NCI-H187 treated with DMSO at 0.1 percent for 48 hours (cell line): ENCODE measurements around the gene FKBP1C.
"Not testable (repeated sequence)": the region's sequence is repeated elsewhere in the genome, so short reads cannot be mapped to it uniquely, and the experiment has no call there.

Experiments used
- DNase-seq: peaks from one replicate; lab custom pipeline; 2025; lab: John Stamatoyannopoulos, UW

The FKBP1C gene

DNA sequence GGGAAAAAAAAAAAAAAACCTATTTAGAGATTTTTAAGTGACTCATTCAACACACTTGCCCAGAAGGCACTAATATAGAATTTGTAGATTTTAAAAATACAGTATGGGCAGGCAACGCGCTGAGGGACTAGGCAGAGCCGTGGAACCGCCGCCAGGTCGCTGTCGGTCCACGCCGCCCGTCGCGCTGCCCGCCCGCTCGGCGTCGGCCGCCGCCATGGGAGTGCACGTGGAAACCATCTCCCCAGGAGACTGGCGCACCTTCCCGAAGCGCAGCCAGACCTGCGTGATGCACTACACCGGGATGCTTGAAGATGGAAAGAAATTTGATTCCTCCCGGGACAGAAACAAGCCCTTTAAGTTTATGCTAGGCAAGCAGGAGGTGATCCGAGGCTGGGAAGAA, at the start of gene FKBP1C:
Gene FKBP1C, plus strand, starts transcription at position 127 of the 400 bp plus-strand sequence.
- DNase-seq: not testable (repeated sequence)

- not testable (repeated sequence) for DNase-seq
These were observed 47.0 kb upstream of the FKBP1C start for GRCh38 chr6:63164047-63164803.

DNA sequence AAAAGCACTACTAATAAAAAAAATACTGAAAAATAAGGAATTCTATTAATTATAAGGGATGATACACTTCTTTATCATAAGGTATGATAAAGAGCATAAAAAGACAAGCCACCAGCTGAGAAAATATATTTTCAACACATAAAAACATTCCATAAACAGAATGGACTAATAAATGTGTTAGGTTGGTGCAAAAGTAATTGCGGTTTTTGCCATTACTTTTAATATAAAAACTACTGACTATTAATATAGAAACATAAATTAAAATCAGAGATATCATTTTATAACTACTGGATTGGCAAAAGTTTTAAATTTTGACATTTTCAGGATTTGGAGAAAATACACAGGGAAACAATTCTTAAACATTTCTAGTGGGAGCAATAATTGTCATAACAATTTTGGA, 37.1 kb upstream of the FKBP1C start:
- no peak for DNase-seq

- DNase-seq: no peak
These were observed 35.1 kb upstream of the FKBP1C start for GRCh38 chr6:63176181-63176580.

- DNase-seq: no peak
These were observed 30.9 kb upstream of the FKBP1C start for GRCh38 chr6:63180367-63180766.

DNA sequence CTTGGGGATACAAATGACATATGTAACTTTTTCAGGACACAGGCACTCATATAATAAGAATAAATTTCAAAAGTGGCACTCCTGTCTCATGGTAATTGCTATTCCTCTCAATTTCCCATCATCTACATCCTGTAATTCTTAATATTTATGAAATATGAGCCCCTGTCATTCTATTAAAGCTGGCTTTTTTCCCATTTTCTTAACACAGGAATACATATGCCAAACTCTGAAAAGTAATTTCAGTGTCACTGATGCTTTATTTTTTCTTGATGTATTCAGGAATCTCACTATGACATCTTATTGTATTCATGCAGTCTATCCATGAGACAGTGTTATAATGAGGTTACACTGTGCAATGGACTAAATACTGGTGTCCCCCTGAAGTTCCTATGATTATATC, 24.3 kb upstream of the FKBP1C start:
- no peak for DNase-seq

DNA sequence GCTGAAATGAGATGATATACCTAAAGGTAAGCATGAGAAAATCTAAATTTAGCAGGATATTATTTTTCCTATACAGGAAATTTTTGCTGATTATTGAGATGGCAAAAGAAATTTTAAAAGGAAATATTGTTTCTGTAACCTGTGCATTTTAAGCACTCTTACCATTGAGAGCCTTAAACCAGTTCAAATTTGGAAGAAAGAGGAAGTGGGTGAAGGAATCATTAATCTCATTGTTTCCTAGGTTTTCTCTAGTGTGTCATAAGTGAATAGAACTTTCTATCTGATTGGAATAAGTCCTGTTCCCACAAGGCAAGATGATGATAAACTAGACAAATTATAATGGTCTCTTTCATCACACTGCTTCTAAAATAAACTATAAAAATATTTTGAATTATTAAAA, 22.4 kb upstream of the FKBP1C start:
- DNase-seq: no peak

DNA sequence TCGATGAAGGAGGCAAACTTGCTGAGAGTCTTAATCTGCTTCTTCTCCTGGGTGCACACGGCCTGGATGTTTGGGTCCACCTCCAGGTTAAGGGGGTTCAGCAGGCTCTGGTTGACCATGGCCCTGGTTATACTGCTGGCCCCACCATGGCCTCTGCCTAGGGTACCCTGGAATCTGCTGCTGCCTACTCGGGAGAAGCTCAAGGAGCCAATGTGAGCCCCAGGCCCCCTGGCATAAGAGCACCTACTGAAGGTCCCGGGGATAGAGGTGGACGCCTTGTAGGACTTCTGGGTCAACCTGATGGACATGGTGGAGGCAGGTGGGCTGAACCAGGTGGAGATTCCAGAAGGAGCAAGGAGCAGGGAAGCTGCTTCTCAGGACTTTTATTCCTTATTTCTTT, 17.9 kb upstream of the FKBP1C start:
- DNase-seq: no peak

DNA sequence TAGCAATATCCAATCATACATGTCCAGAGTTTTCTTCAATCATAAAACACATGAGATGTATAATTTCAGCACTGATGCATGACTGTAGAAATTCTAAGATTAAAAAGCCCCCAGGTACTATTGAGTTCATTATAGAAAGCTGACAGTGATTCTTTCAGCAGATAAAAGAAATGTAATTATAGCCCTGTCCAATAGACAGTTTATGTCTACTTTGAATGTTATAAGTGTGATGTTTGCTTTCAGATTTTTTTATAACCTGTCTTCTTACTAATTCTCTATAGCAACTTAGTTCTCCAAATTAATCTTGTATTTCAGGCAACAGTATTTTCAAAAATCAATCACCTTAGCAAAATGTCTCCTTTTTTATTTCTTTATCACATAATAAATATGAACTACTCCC, 13.5 kb upstream of the FKBP1C start:
- DNase-seq: no peak

DNA sequence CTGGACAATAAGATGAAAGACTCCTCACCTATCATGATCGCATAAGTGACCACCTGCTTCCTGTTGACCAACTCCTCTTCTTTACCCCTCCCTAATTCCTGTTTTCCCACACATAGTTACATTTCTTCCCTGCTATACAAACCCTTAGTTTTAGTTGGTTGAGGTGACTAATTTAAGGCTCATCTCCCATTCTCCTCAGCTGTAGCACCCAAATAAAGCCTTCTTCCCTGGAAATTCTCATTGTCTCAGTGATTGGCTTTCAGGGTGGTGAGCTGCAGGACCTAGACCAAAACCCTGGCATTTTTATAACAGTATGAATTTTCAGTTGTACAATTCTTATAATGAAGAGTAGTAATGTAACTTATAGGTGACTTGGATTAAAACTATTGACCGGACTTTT, 2.1 kb downstream of the FKBP1C start:
- no peak for DNase-seq

DNA sequence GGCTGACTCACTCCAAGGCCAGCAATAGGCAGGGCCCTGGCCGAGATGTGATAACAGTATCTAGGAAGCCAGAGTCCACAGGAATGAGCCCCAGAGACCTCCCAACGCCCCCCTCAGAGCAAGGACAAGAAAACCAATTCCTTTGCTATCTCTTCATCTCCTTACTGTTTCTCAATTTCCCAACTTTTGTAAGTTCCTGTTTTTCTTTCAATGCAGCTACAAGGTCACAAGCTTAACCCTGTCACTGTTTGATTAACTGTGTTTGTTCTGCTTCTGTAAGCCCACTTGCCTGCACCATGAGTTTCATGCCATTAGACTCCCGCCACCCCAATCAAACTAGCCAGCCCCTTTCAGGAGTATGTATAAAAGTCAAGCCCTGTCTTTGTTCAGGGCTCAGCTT, 3.5 kb downstream of the FKBP1C start:
- no peak for DNase-seq

DNA sequence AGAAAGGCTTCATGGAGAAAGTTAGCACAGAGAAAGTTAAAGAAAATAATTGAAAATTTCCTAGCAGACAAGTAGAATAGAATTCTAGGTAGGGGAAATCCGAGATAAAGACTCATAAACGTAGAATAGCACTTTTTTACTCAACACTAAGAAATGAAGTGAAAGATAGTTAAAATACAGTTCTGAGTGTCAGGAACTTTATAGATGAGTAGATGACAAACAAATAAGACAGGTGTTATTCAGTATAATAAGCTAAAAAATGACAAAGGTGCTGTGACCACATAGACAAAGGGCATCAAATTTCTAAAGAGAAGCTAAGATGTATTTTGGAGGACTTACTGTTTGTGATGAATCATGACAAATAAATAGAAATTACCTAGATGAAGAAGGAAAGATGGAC, 12.9 kb downstream of the FKBP1C start:
- no peak for DNase-seq

DNA sequence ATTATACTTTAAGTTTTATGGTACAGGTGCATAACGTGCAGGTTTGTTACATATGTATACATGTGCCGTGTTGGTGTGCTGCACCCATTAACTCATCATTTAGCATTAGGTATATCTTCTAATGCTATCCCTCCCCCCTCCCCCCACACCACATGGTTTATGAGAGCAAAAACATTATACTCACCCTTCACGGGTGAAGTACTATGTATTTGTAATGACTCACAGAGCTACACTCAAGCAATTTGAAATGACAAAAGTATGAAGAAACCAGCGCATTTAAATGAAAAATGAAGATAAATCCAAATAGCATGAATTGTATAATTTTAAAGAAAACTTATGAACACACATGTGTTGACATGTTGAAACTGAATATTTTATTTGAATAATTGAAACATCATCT, 14.7 kb downstream of the FKBP1C start:
- DNase-seq: not testable (repeated sequence)

DNA sequence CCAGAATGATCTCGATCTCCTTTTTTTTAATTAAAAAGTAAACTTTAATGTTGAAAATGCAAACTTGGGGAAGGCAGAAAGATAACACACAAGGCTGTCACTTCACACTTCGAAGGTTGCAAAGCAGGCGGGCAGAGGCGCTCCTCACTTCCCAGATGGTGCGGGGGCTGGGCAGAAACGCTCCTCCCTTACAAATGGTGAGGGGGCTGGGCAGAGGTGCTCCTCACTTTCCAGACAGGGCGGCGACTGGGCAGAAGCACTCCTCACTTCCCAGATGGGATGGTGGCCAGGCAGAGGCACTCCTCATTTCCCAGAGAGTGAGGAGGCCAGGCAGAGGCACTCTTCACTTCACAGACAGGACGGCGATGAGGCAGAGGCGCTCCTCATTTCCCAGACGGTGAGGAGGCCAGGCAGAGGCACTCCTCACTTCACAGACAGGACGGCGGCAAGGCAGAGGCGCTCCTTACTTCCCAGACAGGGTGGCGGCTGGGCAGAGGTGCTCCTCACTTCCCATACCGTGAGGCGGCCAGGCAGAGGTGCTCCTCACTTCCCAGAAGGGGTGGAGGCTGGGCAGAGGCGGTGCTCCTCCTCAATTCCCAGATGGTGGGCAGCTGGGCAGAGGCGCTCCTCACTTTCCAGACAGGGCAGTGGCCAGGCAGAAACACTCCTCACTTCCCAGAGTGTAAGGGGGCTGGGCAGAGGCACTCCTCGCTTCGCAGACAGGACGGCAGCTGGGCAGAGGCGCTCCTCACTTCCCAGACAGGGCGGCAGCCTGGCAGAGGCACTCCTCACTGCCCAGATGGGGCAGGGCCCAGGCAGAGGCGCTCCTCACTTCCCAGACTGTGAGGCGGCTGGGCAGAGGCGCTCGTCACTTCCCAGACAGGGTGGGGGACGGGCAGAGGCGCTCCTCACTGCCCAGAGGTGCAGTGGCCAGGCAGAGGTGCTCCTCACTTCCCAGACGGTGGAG, 16.9 kb downstream of the FKBP1C start:
- DNase-seq: not testable (repeated sequence)

DNA sequence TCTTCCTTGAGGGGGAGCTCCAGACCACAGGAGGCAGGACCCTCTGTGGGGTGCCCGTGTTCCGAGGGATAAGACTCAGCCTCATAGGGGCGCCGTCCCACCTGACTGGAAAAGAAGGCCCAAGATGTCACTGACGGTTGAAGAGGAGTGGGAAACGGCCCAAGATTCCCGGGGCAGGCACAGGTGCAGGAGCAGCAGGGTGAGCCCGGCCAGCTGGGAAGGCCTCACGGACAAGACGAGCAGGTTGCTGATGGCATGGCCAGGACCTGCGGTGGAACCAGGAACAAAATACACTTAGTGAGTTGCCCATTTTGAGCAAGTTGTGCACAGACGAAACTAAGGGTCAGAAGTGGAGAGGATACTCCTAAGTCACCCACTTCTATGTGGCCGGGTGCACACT, 18.8 kb downstream of the FKBP1C start:
- not testable (repeated sequence) for DNase-seq

GRCh38 chr6:63230511-63230910, 19.2 kb downstream of the FKBP1C start:
- DNase-seq: not testable (repeated sequence)

DNA sequence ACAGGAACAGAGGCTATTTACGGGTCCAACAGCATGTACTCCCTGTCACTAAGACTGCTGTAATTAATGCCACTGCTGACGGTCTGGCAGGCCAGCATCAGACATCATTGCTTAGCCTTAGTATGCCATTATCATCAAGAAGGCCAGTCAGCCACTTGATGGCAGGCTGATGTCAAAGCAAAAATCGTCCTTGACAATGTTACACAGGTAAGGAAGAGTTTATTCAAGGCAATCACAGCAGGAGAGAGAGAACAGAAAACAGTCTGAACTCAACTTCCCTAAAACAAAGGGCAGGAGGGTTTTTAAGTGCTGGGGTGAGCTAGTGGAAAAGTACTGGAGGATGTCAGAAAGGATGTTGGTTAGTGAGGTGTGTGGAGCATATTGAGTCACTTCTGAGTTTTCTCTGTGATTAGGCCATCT, 25.1 kb downstream of the FKBP1C start:
- DNase-seq: no peak

DNA sequence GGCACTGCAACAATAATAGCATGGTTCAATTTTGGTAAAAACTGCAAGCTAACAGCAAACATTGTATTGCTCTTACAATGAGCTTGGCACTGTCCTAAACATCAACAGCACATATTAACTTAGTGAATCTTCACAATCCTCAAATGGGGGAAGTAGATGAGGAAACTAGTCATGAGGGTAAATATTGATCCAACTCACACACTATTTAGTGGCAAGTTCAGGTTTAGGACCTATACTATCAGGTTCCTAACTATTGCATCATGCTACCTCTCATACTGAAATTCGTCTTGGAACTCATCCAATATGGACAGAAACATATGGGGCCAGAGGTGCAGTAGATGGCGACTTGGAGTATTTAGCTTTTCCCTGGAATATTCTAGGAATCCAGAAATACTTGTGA, 34.2 kb downstream of the FKBP1C start:
- no peak for DNase-seq

DNA sequence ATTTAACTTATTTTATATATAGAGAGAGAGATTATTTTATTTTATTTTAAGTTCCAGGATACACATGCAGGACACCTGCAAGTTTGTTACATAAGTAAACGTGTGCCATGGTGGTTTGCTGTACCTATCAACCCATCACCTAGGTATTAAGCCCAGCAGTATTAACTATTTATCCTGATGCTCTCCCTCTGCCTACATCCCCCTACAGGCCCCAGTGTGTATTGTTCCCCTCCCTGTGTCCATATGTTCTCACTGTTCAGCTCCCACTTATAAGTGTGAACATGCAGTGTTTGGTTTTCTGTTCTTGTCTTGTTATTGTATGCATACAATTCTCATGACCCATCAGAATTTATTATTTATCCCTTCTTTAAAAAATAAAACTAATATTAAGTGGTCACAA, 34.6 kb downstream of the FKBP1C start:
- no peak for DNase-seq

- no peak for DNase-seq
These were observed 35.3 kb downstream of the FKBP1C start for GRCh38 chr6:63246581-63246980.

DNA sequence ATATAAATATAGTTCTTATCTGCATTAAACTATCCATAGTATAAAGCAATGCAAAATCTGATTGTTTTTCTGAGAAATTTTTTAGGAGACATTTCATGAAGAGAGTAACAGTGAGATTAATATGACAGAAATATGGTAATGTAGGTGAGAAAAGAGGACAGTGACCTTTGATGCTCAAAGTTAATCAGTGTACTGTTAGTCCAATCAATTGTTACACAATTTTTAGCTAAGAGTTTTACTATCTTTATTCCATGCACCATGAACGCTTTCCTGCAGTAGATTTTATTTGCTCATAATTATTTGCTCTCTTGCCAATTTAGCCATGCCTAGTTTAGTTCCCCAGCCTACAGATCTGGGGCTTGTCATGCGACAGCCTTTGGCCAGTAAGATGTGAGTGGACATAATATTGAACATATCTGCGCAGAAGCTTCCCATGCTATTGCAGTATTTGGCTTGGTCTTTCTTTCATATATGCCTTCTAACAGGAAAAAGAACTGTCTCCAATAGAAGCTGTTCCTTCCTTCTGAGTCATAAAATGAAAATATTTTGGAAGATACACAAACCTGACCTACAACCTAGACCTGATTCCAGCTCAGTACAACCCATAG, 38.7 kb downstream of the FKBP1C start:
- no peak for DNase-seq

DNA sequence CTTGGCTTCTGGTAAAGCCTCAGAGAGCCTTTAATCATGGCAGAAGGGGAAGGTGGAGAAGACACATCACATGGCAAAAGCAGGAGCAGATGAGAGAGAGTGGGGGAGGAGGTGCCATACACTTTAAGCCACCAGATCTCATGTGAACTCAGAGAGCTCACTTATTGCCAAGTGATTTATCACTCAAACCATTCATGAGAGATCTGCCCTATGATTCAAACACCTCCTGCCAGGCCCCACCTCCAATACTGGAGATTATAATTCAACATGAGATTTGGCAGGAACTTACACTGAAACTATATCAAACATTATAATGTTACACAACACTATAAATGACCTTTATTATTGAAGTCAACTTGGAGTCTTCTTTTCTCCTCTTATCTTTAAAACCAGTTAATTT, 47.9 kb downstream of the FKBP1C start:
- DNase-seq: no peak

GRCh38 chr6:63261820-63262219, 50.6 kb downstream of the FKBP1C start:
- DNase-seq: no peak
